H9 (cell line): ENCODE results near the gene ASXL3. TPM values are rescaled to one million over a fixed set of nuclear protein-coding genes. Genes with fewer than 3 reads are reported as not detected.

Experiments
- DNase-seq: peaks from one replicate; pipeline ENCODE4 v3.0.0-alpha.2; 2017
- H2AFZ ChIP-seq: one replicate; pipeline ENCODE4 v1.6.1; 2013; ENCODE audit warnings: mild to moderate bottlenecking, low read length, control low read depth, moderate library complexity
- H2AK5ac ChIP-seq: 2 replicates; pipeline ENCODE4 v1.6.1; 2013; ENCODE audit warnings: low read length, control low read depth, mixed read lengths; ENCODE audit not compliant: insufficient read length
- H2BK120ac ChIP-seq: one replicate; pipeline ENCODE4 v1.6.1; 2013; ENCODE audit warnings: low read depth, mild to moderate bottlenecking, low read length, control low read depth, inconsistent platforms; ENCODE audit not compliant: poor library complexity, severe bottlenecking
- H2BK12ac ChIP-seq: 2 replicates; pipeline ENCODE4 v1.6.1; 2013; ENCODE audit warnings: low read length, control low read depth, mixed read lengths, low read depth; ENCODE audit not compliant: insufficient read length
- H2BK15ac ChIP-seq: 2 replicates; pipeline ENCODE4 v1.6.1; 2013; ENCODE audit warnings: low read depth, low read length, control low read depth
- H2BK20ac ChIP-seq: one replicate; pipeline ENCODE4 v1.6.1; 2013; ENCODE audit warnings: low read depth, mild to moderate bottlenecking, low read length, control low read depth, inconsistent platforms; ENCODE audit not compliant: poor library complexity, severe bottlenecking
- H2BK5ac ChIP-seq: 2 replicates; pipeline ENCODE4 v1.6.1; 2013; ENCODE audit warnings: low read length, control low read depth, mixed read lengths; ENCODE audit not compliant: insufficient read length
- H3K14ac ChIP-seq: 2 replicates; pipeline ENCODE4 v1.6.1; 2013; ENCODE audit warnings: low read length, control low read depth; ENCODE audit not compliant: insufficient read depth
- H3K18ac ChIP-seq: 2 replicates; pipeline ENCODE4 v1.6.1; 2013; ENCODE audit warnings: low read depth, mild to moderate bottlenecking, mixed read lengths, low read length, control low read depth; ENCODE audit not compliant: insufficient read length
- H3K23ac ChIP-seq: 2 replicates; pipeline ENCODE4 v1.6.1; 2013; ENCODE audit warnings: low read length, control low read depth, mixed read lengths, low read depth; ENCODE audit not compliant: insufficient read length
- H3K23me2 ChIP-seq: 2 replicates; pipeline ENCODE4 v1.6.1; 2013; ENCODE audit warnings: low read depth, mild to moderate bottlenecking, mixed read lengths, low read length, control low read depth; ENCODE audit not compliant: insufficient read length, poor library complexity, severe bottlenecking
- H3K27ac ChIP-seq: 2 replicates; pipeline ENCODE4 v1.5.1; 2013; ENCODE audit warnings: low read length, control low read depth, mixed read lengths, low read depth; ENCODE audit not compliant: insufficient read length
- H3K27me3 ChIP-seq: 2 replicates; pipeline ENCODE4 v1.6.1; 2013; ENCODE audit warnings: low read length, control low read depth, inconsistent platforms; ENCODE audit not compliant: insufficient read depth
- H3K4ac ChIP-seq: 2 replicates; pipeline ENCODE4 v1.6.1; 2013; ENCODE audit warnings: low read depth, mild to moderate bottlenecking, control low read depth, inconsistent platforms, low read length, moderate library complexity
- H3K4me1 ChIP-seq: 2 replicates; pipeline ENCODE4 v1.6.1; 2013; ENCODE audit warnings: low read length, control low read depth, inconsistent platforms; ENCODE audit not compliant: insufficient read depth
- H3K4me2 ChIP-seq: 2 replicates; pipeline ENCODE4 v1.6.1; 2013; ENCODE audit warnings: low read length, control low read depth, mixed read lengths; ENCODE audit not compliant: insufficient read length, insufficient read depth
- H3K56ac ChIP-seq: 2 replicates; pipeline ENCODE4 v1.6.1; 2013; ENCODE audit warnings: low read depth, mild to moderate bottlenecking, mixed read lengths, low read length, control low read depth; ENCODE audit not compliant: insufficient read length
- H3K79me1 ChIP-seq: 2 replicates; pipeline ENCODE4 v1.6.1; 2013; ENCODE audit warnings: low read depth, mild to moderate bottlenecking, moderate library complexity, low read length, control low read depth, inconsistent platforms; ENCODE audit not compliant: insufficient read depth, poor library complexity, severe bottlenecking
- H3K79me2 ChIP-seq: 2 replicates; pipeline ENCODE4 v1.6.1; 2013; ENCODE audit warnings: low read length, control low read depth, inconsistent platforms; ENCODE audit not compliant: insufficient read depth
- H3K9ac ChIP-seq: 2 replicates; pipeline ENCODE4 v1.6.1; 2013; ENCODE audit warnings: low read length, control low read depth, mixed read lengths; ENCODE audit not compliant: insufficient read length; ENCODE audit errors: extremely low read depth
- H3K9me3 ChIP-seq: one replicate; pipeline ENCODE4 v1.6.1; 2013; ENCODE audit warnings: low read depth, low read length, inconsistent platforms; ENCODE audit not compliant: control insufficient read depth
- H3T11ph ChIP-seq: one replicate; pipeline ENCODE4 v1.6.1; 2013; ENCODE audit warnings: mild to moderate bottlenecking, low read length, control low read depth, inconsistent platforms
- H4K20me1 ChIP-seq: one replicate; pipeline ENCODE4 v1.6.1; 2013; ENCODE audit not compliant: control insufficient read depth, insufficient read length, insufficient read depth
- H4K5ac ChIP-seq: 2 replicates; pipeline ENCODE4 v1.6.1; 2013; ENCODE audit warnings: low read depth, mild to moderate bottlenecking, mixed read lengths, low read length, control low read depth; ENCODE audit not compliant: insufficient read length
- H4K8ac ChIP-seq: replicated peaks from 2 replicates; pipeline ENCODE4 v1.6.1; 2013; ENCODE audit warnings: low read length, control low read depth, mixed read lengths, low read depth; ENCODE audit not compliant: insufficient read length
- H4K91ac ChIP-seq: 2 replicates; pipeline ENCODE4 v1.6.1; 2013; ENCODE audit warnings: low read depth, mild to moderate bottlenecking, moderate library complexity, mixed read lengths, low read length, control low read depth; ENCODE audit not compliant: insufficient read length
- H3K27ac Mint-ChIP-seq, 3 experiments: 2 replicates in 2 of 3; 3 replicates in 1 of 3; pipeline ENCODE4 v1.8.0; 2020 to 2021; ENCODE audit warnings: mixed read lengths in 3 of 3, mild to moderate bottlenecking in 1 of 3, moderate library complexity in 1 of 3
- H3K27me3 Mint-ChIP-seq: 2 replicates; pipeline ENCODE4 v1.8.0; 2021; ENCODE audit warnings: low read depth, mild to moderate bottlenecking, moderate library complexity, mixed read lengths
- H3K36me3 Mint-ChIP-seq, 3 experiments: 2 replicates in 2 of 3; 3 replicates in 1 of 3; pipeline ENCODE4 v1.8.0; 2020 to 2021; ENCODE audit warnings: low read depth in 3 of 3, mixed read lengths in 3 of 3; ENCODE audit not compliant: insufficient read depth in 1 of 3
- H3K4me1 Mint-ChIP-seq, 2 experiments: 2 replicates each; pipeline ENCODE4 v1.8.0; 2020; ENCODE audit warnings: mixed read lengths in 2 of 2
- H3K4me3 Mint-ChIP-seq, 2 experiments: 2 replicates in 1 of 2; 3 replicates in 1 of 2; pipeline ENCODE4 v1.8.0; 2020 to 2021; ENCODE audit warnings: mild to moderate bottlenecking in 2 of 2, mixed read lengths in 2 of 2, moderate library complexity in 1 of 2
- H3K9me3 Mint-ChIP-seq, 2 experiments: 2 replicates in 1 of 2; 3 replicates in 1 of 2; pipeline ENCODE4 v1.8.0; 2020; ENCODE audit warnings: mild to moderate bottlenecking in 2 of 2, mixed read lengths in 2 of 2, moderate library complexity in 1 of 2
- WGBS: extraction: QIAGEN DNeasy Blood & Tissue Kit; methylation state at CpG from one replicate; pipeline ENCODE4 v1.1.7; 2013; ENCODE audit warnings: missing lambda C conversion rate, low lambda C conversion rate, mixed read lengths; ENCODE audit not compliant: insufficient read length; ENCODE audit errors: extremely low coverage; 5-methylcytosine and 5-hydroxymethylcytosine counted together
- total RNA-seq: library from RNA; stranded (reverse); gene quantifications from 2 replicates; pipeline ENCODE4 v1.2.1, GENCODE V29; 2021
- TF ChIP-seq, protein P1 (sequence below): fragments of 200-600 bp; sonication (generic); conservative IDR thresholded peaks from 3 replicates; pipeline ENCODE4 v1.8.0; 2021; ENCODE audit warnings: antibody characterized with exemption, mild to moderate bottlenecking

Gene ASXL3
- total RNA-seq, 1 experiment from 2014 or later: 0.35 TPM

- H3K79me1 ChIP-seq: no peaks in the 10 kb centered on the region
- H3K4ac ChIP-seq: no peak overlapping the region
- H3T11ph ChIP-seq: no peak overlapping the region
- no peak overlapping the region for H3K27ac ChIP-seq
- H2BK120ac ChIP-seq: no peak overlapping the region
- H2AK5ac ChIP-seq: no peak overlapping the region
- no peaks in the 10 kb centered on the region for H3K79me2 ChIP-seq
- H4K20me1 ChIP-seq: no peaks in the 10 kb centered on the region
- H2BK15ac ChIP-seq: no peak overlapping the region
- H3K4me2 ChIP-seq: no peak overlapping the region
- TF ChIP-seq, protein P1, sequence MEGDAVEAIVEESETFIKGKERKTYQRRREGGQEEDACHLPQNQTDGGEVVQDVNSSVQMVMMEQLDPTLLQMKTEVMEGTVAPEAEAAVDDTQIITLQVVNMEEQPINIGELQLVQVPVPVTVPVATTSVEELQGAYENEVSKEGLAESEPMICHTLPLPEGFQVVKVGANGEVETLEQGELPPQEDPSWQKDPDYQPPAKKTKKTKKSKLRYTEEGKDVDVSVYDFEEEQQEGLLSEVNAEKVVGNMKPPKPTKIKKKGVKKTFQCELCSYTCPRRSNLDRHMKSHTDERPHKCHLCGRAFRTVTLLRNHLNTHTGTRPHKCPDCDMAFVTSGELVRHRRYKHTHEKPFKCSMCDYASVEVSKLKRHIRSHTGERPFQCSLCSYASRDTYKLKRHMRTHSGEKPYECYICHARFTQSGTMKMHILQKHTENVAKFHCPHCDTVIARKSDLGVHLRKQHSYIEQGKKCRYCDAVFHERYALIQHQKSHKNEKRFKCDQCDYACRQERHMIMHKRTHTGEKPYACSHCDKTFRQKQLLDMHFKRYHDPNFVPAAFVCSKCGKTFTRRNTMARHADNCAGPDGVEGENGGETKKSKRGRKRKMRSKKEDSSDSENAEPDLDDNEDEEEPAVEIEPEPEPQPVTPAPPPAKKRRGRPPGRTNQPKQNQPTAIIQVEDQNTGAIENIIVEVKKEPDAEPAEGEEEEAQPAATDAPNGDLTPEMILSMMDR: no peak
- Mint-ChIP-seq H3K27me3 (peaks cover 18% of the 10 kb centered on the region), H3K27ac (no peak overlapping the region), H3K4me3 (no peak overlapping the region), H3K4me1 (peaks cover 27 to 37% of the 10 kb centered on the region in 2 experiments), H3K9me3 (peaks cover 0 to 4% of the 10 kb centered on the region in 2 experiments; a peak in 3 of 5 replicates), H3K36me3 (no peaks in the 10 kb centered on the region)
- peaks cover 7% of the 10 kb centered on the region; the same call in 1 of the 2 replicates for H3K4me1 ChIP-seq
- no peak overlapping the region for H2AFZ ChIP-seq
- H3K18ac ChIP-seq: no peak overlapping the region
- H3K9me3 ChIP-seq: no peaks in the 10 kb centered on the region
- no peak overlapping the region for H3K14ac ChIP-seq
- H3K27me3 ChIP-seq: peaks cover 5% of the 10 kb centered on the region; the same call in 1 of the 2 replicates
- DNase-seq: no peak
- H2BK12ac ChIP-seq: no peak overlapping the region
- peaks cover 9% of the 10 kb centered on the region for H3K23me2 ChIP-seq
- H4K5ac ChIP-seq: no peak overlapping the region
- no peak overlapping the region for H3K56ac ChIP-seq
- no peak overlapping the region for H2BK5ac ChIP-seq
- WGBS: no CpG with 5 or more reads among the region's 4 CpGs
- no peak overlapping the region for H2BK20ac ChIP-seq
- no peak overlapping the region for H4K8ac ChIP-seq
- H4K91ac ChIP-seq: no peak overlapping the region
- no peak overlapping the region for H3K23ac ChIP-seq
- H3K9ac ChIP-seq: no peak overlapping the region
Observed at GRCh38 chr18:33580546-33580945, 2.5 kb downstream of the ASXL3 start.
